Immature natural killer cell (primary cell): Measurements from ENCODE around the gene IL5. TPM values are rescaled to one million over a fixed set of nuclear protein-coding genes. Genes with fewer than 3 reads are reported as not detected.
"Not testable (repeated sequence)": the region's sequence is repeated elsewhere in the genome, so short reads cannot be mapped to it uniquely, and the experiment has no call there.

Experiments used
- DNase-seq, 3 donors: peaks; one replicate each; pipeline ENCODE4 v3.0.0; 2022; ENCODE audit warnings: mixed read lengths in 1 of 3
- H3K27ac Mint-ChIP-seq, 6 donors: one replicate each; pipeline ENCODE4 v1.8.0; 2020; ENCODE audit warnings: mixed read lengths in 6 of 6, mild to moderate bottlenecking in 5 of 6, inconsistent platforms in 4 of 6, moderate library complexity in 3 of 6
- H3K27me3 Mint-ChIP-seq, 3 donors: one replicate each; pipeline ENCODE4 v1.8.0; 2020 to 2021; ENCODE audit warnings: low read depth in 3 of 3, mild to moderate bottlenecking in 3 of 3, mixed read lengths in 3 of 3, moderate library complexity in 3 of 3, inconsistent platforms in 1 of 3
- H3K36me3 Mint-ChIP-seq, 3 donors: one replicate each; pipeline ENCODE4 v1.8.0; 2020; ENCODE audit warnings: mixed read lengths in 3 of 3, inconsistent platforms in 2 of 3, mild to moderate bottlenecking in 2 of 3
- H3K4me1 Mint-ChIP-seq, 2 donors: one replicate each; pipeline ENCODE4 v1.8.0; 2020; ENCODE audit warnings: inconsistent platforms in 2 of 2, mild to moderate bottlenecking in 2 of 2, mixed read lengths in 2 of 2, moderate library complexity in 1 of 2
- H3K4me3 Mint-ChIP-seq, 5 donors: one replicate each; pipeline ENCODE4 v1.8.0; 2020; ENCODE audit warnings: mild to moderate bottlenecking in 5 of 5, mixed read lengths in 5 of 5, inconsistent platforms in 3 of 5, moderate library complexity in 3 of 5
- H3K9me3 Mint-ChIP-seq, 6 donors: one replicate each; pipeline ENCODE4 v1.8.0; 2020; ENCODE audit warnings: mild to moderate bottlenecking in 6 of 6, mixed read lengths in 6 of 6, inconsistent platforms in 4 of 6, moderate library complexity in 3 of 6
- polyA plus RNA-seq, 3 donors: library from polyadenylated mRNA; unstranded; fragments of 300-500 nt; fragmentation: Illumina TruSeq; gene quantifications; one replicate each; pipeline ENCODE4 v1.2.3, GENCODE V29; 2021

IL5 gene
- polyA plus RNA-seq, 3 donors from 2014 or later: not detected

DNA sequence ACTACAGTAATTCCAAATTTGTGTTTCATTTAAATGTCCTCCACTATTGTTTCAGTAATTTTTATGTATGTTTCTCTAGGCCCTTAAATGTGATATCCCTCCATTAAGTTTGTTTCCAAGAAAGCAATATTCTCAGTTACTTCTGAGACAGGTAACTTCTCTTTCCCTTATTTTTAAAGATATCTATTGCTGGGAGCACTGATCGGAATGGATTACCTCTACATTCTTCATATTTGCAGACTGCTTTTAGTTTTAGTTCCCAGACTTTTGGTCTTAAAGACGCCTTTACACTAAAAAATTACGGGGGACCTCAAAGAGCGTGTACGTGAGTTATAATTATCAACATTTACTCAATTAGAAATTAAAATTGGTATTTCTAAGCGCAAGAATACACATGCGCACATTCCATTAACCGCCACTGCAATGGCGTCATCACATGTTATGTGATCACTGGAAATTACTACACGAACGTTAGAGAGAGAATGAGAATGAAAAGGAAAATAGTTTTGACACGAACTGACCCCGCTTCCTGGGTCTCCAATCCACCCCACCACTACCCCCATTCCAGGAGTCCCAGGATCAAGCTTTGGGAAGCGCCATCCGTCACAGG, 12.9 kb upstream of the IL5 start:
- Mint-ChIP-seq H3K4me3 (peak overlapping the region; percentile 96 to 99 (median 99)), H3K4me1 (peaks cover 24 to 40% of the 10 kb centered on the region in 2 donors), H3K27me3 (peaks cover 15 to 18% (median 15%) of the 10 kb centered on the region in 3 donors), H3K27ac (peak overlapping the region; percentile 87 to 96 (median 94)), H3K36me3 (no peaks in the 10 kb centered on the region), H3K9me3 (peaks cover 0 to 2% (median 0%) of the 10 kb centered on the region in 6 donors)
- DNase-seq: no peak

DNA sequence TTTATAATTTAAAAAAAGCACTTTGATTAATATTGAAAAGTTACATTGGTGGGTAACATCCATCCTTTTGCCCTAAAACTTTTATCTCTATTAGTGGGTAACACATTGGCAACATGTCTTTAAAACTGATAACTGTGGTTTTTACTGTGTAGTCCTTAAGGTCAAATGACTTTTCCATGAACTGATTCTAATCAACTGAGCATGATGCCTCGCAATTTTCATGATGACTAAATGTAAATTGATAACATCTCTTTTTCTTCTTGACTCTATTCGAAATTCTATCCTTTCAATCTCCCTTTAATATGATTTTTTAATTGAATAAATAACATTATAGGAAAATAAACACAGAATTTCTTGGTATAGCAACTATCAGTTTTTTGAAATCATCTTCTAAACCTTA, 6.3 kb upstream of the IL5 start:
- Mint-ChIP-seq H3K4me3 (no peak overlapping the region), H3K27ac (no peak overlapping the region), H3K4me1 (no peaks in the 10 kb centered on the region), H3K36me3 (no peaks in the 10 kb centered on the region), H3K9me3 (no peaks in the 10 kb centered on the region), H3K27me3 (peaks cover 0 to 2% (median 2%) of the 10 kb centered on the region in 3 donors)
- DNase-seq: no peak

- H3K36me3 Mint-ChIP-seq, H3K9me3 Mint-ChIP-seq, H3K27ac Mint-ChIP-seq: not testable (repeated sequence)
These were observed 5.5 kb upstream of the IL5 start for GRCh38 chr5:132548834-132549233.

DNA sequence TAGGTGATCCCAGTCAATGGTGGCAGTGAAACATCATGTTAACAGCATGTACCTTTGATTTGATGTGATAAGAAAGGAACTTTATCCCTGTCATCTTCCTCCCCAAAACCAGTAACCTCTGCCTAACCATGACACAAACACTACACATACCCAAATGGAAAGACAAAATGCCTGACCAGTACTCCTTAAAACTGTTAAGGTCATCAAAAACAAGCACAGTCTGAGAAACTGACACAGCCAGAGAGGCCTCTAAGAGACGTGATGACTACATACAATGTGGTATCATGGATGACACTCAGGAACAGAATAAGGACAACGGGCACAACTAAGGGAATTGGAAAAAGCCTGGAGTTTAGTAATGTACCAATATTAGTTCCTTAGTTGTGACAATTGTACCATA, 3.9 kb upstream of the IL5 start:
- Mint-ChIP-seq H3K27me3 (peaks cover 0 to 2% (median 0%) of the 10 kb centered on the region in 3 donors), H3K9me3 (no peaks in the 10 kb centered on the region), H3K4me3 (no peak overlapping the region), H3K27ac (no peak overlapping the region), H3K36me3 (no peaks in the 10 kb centered on the region), H3K4me1 (no peaks in the 10 kb centered on the region)
- no peak for DNase-seq

More at GRCh38 chr5:132548834-132549233, 5.5 kb upstream of the IL5 start:
- not testable (repeated sequence) for H3K4me3 Mint-ChIP-seq, H3K4me1 Mint-ChIP-seq, H3K27me3 Mint-ChIP-seq, DNase-seq

- no peak for DNase-seq
- Mint-ChIP-seq H3K27ac (no peak overlapping the region), H3K4me1 (no peaks in the 10 kb centered on the region), H3K36me3 (no peaks in the 10 kb centered on the region), H3K4me3 (no peak overlapping the region), H3K27me3 (no peaks in the 10 kb centered on the region), H3K9me3 (no peaks in the 10 kb centered on the region)
These were observed 2.8 kb upstream of the IL5 start for GRCh38 chr5:132546108-132546507.

GRCh38 chr5:132540764-132541163, 2.6 kb downstream of the IL5 start:
- no peaks in the 10 kb centered on the region for H3K36me3 Mint-ChIP-seq
- H3K9me3 Mint-ChIP-seq: no peaks in the 10 kb centered on the region
- H3K4me3 Mint-ChIP-seq: no peak overlapping the region
- no peaks in the 10 kb centered on the region for H3K4me1 Mint-ChIP-seq
- peaks cover 1 to 4% (median 2%) of the 10 kb centered on the region in 3 donors for H3K27me3 Mint-ChIP-seq
- H3K27ac Mint-ChIP-seq: no peak overlapping the region
- DNase-seq: no peak

DNA sequence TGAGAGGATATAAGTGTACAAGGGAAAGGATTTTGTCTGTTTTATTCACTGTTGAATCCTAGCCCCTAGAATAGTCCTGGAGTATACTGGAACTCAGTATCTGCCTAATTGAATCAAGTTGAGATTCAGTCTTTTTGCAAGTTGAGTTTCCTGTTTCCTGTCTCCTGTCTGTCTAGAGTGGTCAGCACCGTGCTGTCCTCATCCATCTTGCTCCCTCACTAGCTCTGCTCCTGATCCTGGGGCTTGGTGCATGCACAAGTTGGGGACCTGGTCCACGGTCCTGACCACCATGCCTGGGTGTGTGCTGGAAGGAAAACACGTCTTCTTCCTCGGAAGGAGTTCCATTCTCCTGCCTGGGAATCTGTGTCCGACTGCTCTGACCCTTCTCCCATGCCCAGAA, 3.2 kb downstream of the IL5 start:
- Mint-ChIP-seq H3K4me3 (no peak overlapping the region), H3K27ac (no peak overlapping the region)

DNA sequence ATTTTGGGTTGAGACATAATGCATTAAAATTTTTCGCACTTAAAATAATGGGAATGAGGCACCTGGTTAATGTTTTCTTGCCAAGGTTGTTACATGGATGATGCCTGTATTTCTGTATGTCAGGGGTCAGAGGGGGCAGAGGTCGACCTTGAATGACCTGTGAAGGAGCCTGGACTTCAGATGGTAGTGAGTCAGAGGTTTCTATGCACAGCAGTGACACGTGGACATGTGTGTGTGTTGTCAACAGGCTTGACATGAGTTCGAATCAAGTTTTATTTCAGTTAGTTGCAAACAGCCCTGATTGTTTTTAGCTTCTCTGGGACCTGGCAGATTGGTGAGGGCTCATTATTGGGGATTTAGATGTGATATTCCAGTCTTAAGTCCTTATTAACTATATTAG, 3.6 kb downstream of the IL5 start:
- H3K27me3 Mint-ChIP-seq: peaks cover 2 to 4% (median 2%) of the 10 kb centered on the region in 3 donors
- no peaks in the 10 kb centered on the region for H3K9me3 Mint-ChIP-seq
- no peak overlapping the region for H3K4me3 Mint-ChIP-seq
- peaks cover 0 to 1% (median 0%) of the 10 kb centered on the region in 3 donors for H3K36me3 Mint-ChIP-seq
- no peak for DNase-seq
- H3K4me1 Mint-ChIP-seq: no peaks in the 10 kb centered on the region
- no peak overlapping the region for H3K27ac Mint-ChIP-seq

More for the DNA sequence above, 3.2 kb downstream of the IL5 start:
- DNase-seq: no peak
- H3K4me1 Mint-ChIP-seq: no peaks in the 10 kb centered on the region
- no peaks in the 10 kb centered on the region for H3K36me3 Mint-ChIP-seq
- no peaks in the 10 kb centered on the region for H3K9me3 Mint-ChIP-seq
- peaks cover 2 to 4% (median 2%) of the 10 kb centered on the region in 3 donors for H3K27me3 Mint-ChIP-seq

DNA sequence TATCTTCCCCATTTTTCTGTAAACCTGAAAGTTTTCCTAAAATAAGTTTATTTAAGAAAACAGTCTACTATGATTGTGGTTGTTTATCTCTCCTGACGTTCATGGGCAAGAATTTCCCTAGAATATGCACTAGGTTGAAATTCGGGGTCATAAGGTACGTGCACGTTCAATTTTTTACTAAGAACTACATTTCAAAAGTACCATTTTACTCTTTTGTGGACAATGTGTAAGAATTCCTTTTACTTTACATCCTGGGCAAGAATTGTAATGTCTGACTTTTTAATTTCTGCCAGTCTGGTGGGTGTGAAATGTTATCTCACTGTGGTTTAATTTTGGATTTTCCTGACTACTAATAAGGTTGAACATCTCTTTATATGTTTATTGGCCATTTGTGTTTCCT, 12.4 kb downstream of the IL5 start:
- H3K4me3 Mint-ChIP-seq: no peak overlapping the region
- H3K4me1 Mint-ChIP-seq: peaks cover 4 to 6% of the 10 kb centered on the region in 2 donors
- peaks cover 0 to 4% (median 1%) of the 10 kb centered on the region in 3 donors for H3K27me3 Mint-ChIP-seq
- H3K9me3 Mint-ChIP-seq: no peaks in the 10 kb centered on the region
- H3K27ac Mint-ChIP-seq: no peak overlapping the region
- DNase-seq: no peak
- H3K36me3 Mint-ChIP-seq: peaks cover 0 to 6% (median 0%) of the 10 kb centered on the region in 3 donors

DNA sequence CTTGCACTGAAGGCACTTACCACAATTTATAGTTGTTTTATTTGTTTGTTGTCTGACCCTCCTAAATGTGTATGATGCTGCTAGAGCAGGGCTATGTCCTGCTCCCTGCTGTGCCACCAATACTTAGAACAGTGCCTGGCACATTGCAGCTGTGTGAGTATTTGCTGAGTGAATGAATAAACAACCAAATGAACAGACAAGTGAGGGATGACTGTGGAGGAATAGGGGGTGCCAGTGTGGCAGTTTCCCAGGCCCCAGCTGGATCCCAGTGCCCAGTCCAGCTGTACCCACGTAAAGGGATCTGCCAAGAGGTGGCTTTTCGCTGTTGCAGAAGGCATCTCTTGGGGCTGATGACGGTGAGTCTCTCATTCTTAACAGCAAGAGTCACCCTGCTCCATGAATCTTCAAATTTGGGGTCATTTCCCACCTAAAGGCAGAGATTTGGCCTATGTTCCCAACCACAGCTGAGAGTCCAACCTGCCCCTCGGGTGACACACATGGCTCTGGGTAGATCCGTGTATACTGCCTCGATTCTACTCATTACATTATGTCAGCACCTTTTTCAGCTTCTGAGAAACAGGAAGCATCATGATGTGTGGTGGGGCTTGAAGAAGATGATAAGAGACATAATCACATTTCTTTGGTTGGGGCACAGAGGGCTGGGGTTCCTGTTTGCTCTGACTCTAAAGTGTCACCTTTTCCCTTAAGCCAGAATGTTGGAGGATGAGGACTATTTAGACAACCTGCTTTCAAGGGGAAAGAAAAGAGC, 14.3 kb downstream of the IL5 start:
- no peak overlapping the region for H3K4me3 Mint-ChIP-seq
- peaks cover 7 to 13% of the 10 kb centered on the region in 2 donors for H3K4me1 Mint-ChIP-seq
- H3K36me3 Mint-ChIP-seq: no peaks in the 10 kb centered on the region
- H3K27me3 Mint-ChIP-seq: peaks cover 0 to 5% (median 1%) of the 10 kb centered on the region in 3 donors
- peaks cover 0 to 2% (median 0%) of the 10 kb centered on the region in 6 donors for H3K9me3 Mint-ChIP-seq
- H3K27ac Mint-ChIP-seq: peak overlapping the region in 2 of 6 donors; percentile 10 to 46
- DNase-seq: no peak

GRCh38 chr5:132528021-132528420, 15.3 kb downstream of the IL5 start:
- DNase-seq: no peak
- H3K27me3 Mint-ChIP-seq: peaks cover 0 to 5% (median 1%) of the 10 kb centered on the region in 3 donors
- H3K36me3 Mint-ChIP-seq: no peaks in the 10 kb centered on the region
- peaks cover 0 to 2% (median 0%) of the 10 kb centered on the region in 6 donors for H3K9me3 Mint-ChIP-seq
- H3K27ac Mint-ChIP-seq: peak overlapping the region in 1 of 6 donors; percentile 12
- H3K4me1 Mint-ChIP-seq: peaks cover 7 to 13% of the 10 kb centered on the region in 2 donors
- H3K4me3 Mint-ChIP-seq: no peak overlapping the region

DNA sequence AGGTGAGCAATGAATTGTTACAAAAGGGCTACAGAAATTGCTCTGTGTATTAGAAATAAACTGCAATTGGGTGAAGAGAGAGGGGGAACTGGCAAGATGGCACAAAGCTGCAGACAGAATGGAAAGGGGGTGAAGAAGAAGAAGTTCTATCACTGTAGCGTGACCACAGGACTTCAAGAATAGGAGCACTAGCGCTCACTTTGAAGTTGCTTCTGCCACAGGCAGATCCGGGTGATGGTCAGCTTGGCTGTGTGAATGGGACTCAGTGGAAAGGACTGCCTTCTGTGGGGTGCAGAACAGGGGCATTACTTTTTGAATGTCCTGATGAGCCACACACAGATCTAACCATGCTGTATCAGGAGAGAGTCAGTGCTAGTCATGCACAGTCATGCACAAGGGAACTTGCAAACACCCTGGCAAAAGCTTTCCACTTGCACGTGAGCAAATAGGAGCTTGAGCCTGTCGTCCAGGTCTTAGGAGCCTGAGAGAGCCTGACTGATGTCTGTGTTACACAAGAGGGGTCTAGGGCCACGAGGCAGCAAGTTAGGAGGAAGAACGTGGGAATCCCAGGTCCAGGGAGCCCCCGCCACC, 16.3 kb downstream of the IL5 start:
- no peak for DNase-seq
- peaks cover 7 to 13% of the 10 kb centered on the region in 2 donors for H3K4me1 Mint-ChIP-seq

GRCh38 chr5:132526290-132526973, 16.9 kb downstream of the IL5 start:
- peaks cover 0 to 5% (median 1%) of the 10 kb centered on the region in 3 donors for H3K27me3 Mint-ChIP-seq
- peak overlapping the region in 2 of 5 donors; percentile 3 to 73 for H3K4me3 Mint-ChIP-seq
- peak; percentile 41 to 56 (median 50) for DNase-seq
- H3K4me1 Mint-ChIP-seq: peaks cover 7 to 13% of the 10 kb centered on the region in 2 donors
- peaks cover 0 to 2% (median 0%) of the 10 kb centered on the region in 6 donors for H3K9me3 Mint-ChIP-seq
- no peak overlapping the region for H3K27ac Mint-ChIP-seq
- H3K36me3 Mint-ChIP-seq: no peaks in the 10 kb centered on the region

More for the DNA sequence above, 16.3 kb downstream of the IL5 start:
- H3K9me3 Mint-ChIP-seq: peaks cover 0 to 2% (median 0%) of the 10 kb centered on the region in 6 donors
- no peak overlapping the region for H3K27ac Mint-ChIP-seq
- no peaks in the 10 kb centered on the region for H3K36me3 Mint-ChIP-seq
- peaks cover 0 to 5% (median 1%) of the 10 kb centered on the region in 3 donors for H3K27me3 Mint-ChIP-seq
- peak overlapping the region in 1 of 5 donors; percentile 3 for H3K4me3 Mint-ChIP-seq
